GM12865 (cell line): ENCODE data around the gene ZSCAN22.
A peak's percentile ranks its signal among the peaks of the same experiment; 100 is the strongest.

Experiments used
- DNase-seq: peaks from one replicate; pipeline ENCODE4 v3.0.0; 2010; ENCODE audit warnings: low read depth
- H3K4me3 ChIP-seq: 2 replicates; pipeline ENCODE4 v1.5.1; 2011; ENCODE audit warnings: mild to moderate bottlenecking, low read depth, low read length, control low read depth
- CTCF ChIP-seq: IDR thresholded peaks from 2 replicates; pipeline ENCODE4 v1.5.1; 2011; ENCODE audit warnings: low read length, control low read depth, low read depth, inconsistent platforms; ENCODE audit not compliant: insufficient read depth; ENCODE audit errors: missing control alignments

ZSCAN22 gene

GRCh38 chr19:58326914-58327726 is at the start of gene ZSCAN22:
TSS of gene ZSCAN22 (plus strand) at chr19:58326994. CDS start at chr19:58334803, 7,809 bp downstream.
- TF ChIP-seq CTCF = no peak
- peak within 1 kb of the TSS; percentile 67 for H3K4me3 ChIP-seq
- peak; percentile 97 for DNase-seq

DNA sequence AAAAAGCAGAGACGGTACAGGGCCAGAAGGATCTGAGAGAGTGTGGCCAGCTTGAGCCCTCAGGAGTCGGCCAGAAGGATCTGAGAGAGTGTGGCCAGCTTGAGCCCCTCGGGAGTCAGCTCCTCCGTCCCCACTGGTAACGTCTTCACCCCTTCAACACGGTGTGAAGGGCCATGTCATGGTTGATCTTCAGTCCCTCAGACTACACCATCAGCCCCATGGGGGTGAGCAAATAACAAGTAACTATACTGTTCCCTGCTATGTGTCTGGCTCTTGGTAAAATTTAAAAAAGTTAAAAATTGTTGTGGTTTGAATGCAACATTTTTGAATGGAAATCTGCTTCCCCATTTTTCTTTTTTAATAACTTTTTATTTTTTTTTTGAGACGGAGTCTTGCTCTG is 49.6 kb upstream of the ZSCAN22 start:
- no peak overlapping the region for H3K4me3 ChIP-seq
- no peak for TF ChIP-seq CTCF
- DNase-seq = no peak

GRCh38 chr19:58277748-58278540 is 48.9 kb upstream of the ZSCAN22 start:
- DNase-seq = no peak
- H3K4me3 ChIP-seq = peak overlapping the region; percentile 83
- TF ChIP-seq CTCF = no peak

DNA sequence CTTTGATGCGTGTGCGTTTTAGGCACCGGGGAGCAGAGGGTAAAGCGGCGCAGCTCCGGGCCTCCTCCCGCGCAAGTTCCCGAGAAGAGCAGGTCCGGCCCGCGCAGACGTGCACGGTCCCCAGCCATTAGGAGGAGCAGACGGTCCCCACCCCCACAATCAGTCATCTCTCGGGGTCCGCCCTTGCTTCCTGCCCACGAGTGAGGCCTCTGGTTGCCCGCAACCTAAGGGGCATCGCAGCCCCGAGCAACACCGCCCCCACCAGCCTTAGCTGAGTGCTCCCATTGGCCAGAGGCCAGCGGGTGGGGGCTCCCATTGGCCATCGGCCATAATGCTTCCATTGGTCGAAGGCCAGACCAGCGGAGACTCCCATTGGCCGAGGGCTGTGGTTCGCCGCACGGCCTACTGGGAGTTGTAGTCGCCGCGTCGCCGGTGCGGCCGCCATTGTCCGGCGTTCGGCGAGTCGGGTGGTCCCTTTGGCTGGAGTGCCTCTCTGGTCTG is 48.2 kb upstream of the ZSCAN22 start, which contains the start of gene ZNF8:
ZNF8 (plus strand) TSS at position 415 of the 501 bp plus-strand sequence. CDS start 127 bp downstream, outside the sequence.
- H3K4me3 ChIP-seq = peak within 1 kb of the TSS; percentile 83
- DNase-seq = peak; percentile 99
- no peak for TF ChIP-seq CTCF

DNA sequence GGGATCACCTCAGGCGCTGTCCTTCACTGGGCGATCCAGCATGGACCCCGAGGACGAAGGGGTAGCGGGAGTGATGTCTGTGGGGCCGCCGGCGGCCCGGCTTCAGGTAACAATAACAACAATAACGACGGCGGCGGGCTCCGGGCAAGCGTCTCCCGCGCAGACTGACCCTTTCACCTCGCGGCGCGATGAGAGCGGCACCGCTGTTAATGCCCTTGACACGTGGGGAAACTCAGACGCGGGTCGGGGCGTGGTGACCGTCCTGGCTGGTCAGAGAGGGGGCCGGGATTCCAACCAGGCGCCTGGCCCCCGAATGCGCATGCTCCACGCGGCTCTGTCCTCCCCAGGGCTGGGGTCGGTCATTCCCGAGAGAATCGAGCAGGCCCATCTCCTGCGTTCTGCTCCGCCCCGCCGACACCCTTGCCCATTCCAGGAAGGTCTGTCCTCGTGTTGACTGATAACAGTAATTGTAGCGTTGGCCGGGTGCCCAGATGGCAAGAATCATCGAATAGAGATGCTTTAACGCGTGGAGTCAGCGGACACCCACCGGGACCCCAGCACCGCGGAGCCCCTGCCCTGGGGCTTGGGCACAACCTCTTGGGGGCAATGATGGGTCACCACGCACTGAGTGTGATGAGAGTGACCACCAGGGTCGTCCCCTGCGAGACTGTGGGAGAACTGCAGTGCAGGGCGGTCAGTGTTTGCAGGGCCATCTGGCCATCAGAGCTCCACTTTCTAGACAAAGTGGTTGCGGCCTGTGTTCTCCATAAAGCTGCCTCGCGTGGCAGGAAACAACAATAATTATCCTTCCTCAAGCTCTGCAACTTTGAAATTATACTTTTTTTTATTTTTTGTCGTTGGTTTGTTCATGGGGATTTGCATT is 47.5 kb upstream of the ZSCAN22 start:
- peak; percentile 58 for DNase-seq
- peak overlapping the region; percentile 83 for H3K4me3 ChIP-seq
- TF ChIP-seq CTCF = no peak

- TF ChIP-seq CTCF = no peak
- H3K4me3 ChIP-seq = peak overlapping the region; percentile 83
- no peak for DNase-seq
These were observed 46.9 kb upstream of the ZSCAN22 start for GRCh38 chr19:58279925-58280316.
